Measurements from ENCODE around the gene NR1H2. TPM values are rescaled to one million over a fixed set of nuclear protein-coding genes. Genes with fewer than 3 reads are reported as not detected.
A peak's percentile ranks its signal among the peaks of the same experiment; 100 is the strongest.
"Not testable (repeated sequence)": the region's sequence is repeated elsewhere in the genome, so short reads cannot be mapped to it uniquely, and the experiment has no call there.

NR1H2 gene
- total RNA-seq, 2 donors from 2014 or later, result 51.1 to 61.2 TPM

GRCh38 chr19:50334741-50335421 is 41.4 kb upstream of the NR1H2 start:
- peaks cover 3 to 8% of the 10 kb centered on the region in 2 donors for H3K9me3 Mint-ChIP-seq
- peaks cover 18 to 61% of the 10 kb centered on the region in 2 donors for H3K36me3 Mint-ChIP-seq
- DNase-seq (ENCODE audit: low spot score in 2 of 2) (no peak), ATAC-seq (no peak)
- H3K27ac Mint-ChIP-seq, result no peak overlapping the region

GRCh38 chr19:50337031-50337430 is 39.2 kb upstream of the NR1H2 start:
- DNase-seq (ENCODE audit: low spot score in 2 of 2); H3K27ac Mint-ChIP-seq; H3K9me3 Mint-ChIP-seq; ATAC-seq: not testable (repeated sequence)
- H3K36me3 Mint-ChIP-seq, result peaks cover 11 to 74% of the 10 kb centered on the region in 2 donors

GRCh38 chr19:50340331-50340730 is 35.9 kb upstream of the NR1H2 start:
- H3K27ac Mint-ChIP-seq, result no peak overlapping the region
- ATAC-seq (no peak), DNase-seq (ENCODE audit: low spot score in 2 of 2) (no peak)
- peaks cover 7 to 67% of the 10 kb centered on the region in 2 donors for H3K36me3 Mint-ChIP-seq
- H3K9me3 Mint-ChIP-seq, result peaks cover 5 to 9% of the 10 kb centered on the region in 2 donors

GRCh38 chr19:50341091-50341564 is 35.1 kb upstream of the NR1H2 start:
- peak; percentile 67 to 68 for ATAC-seq
- Mint-ChIP-seq H3K9me3 (peaks cover 4 to 5% of the 10 kb centered on the region in 2 donors), H3K27ac (no peak overlapping the region), H3K36me3 (peaks cover 6 to 63% of the 10 kb centered on the region in 2 donors)
- no peak for DNase-seq (ENCODE audit: low spot score in 2 of 2)

GRCh38 chr19:50344661-50345318 is 31.5 kb upstream of the NR1H2 start:
- peaks cover 4 to 5% of the 10 kb centered on the region in 2 donors for H3K9me3 Mint-ChIP-seq
- H3K36me3 Mint-ChIP-seq, result peaks cover 6 to 55% of the 10 kb centered on the region in 2 donors
- ATAC-seq (peak in 1 of 2 donors; percentile 50), DNase-seq (ENCODE audit: low spot score in 2 of 2) (no peak)
- H3K27ac Mint-ChIP-seq, result peak overlapping the region; percentile 64 to 80

- ATAC-seq, result peak; percentile 87
- DNase-seq (ENCODE audit: low spot score in 2 of 2); H3K9me3 Mint-ChIP-seq: not testable (repeated sequence)
- peaks cover 6 to 35% of the 10 kb centered on the region in 2 donors for H3K36me3 Mint-ChIP-seq
- H3K27ac Mint-ChIP-seq, result peak overlapping the region; percentile 76 to 91
Measured at GRCh38 chr19:50347089-50347581, 29.1 kb upstream of the NR1H2 start.

- Mint-ChIP-seq H3K27ac (no peak overlapping the region), H3K9me3 (peaks cover 0 to 5% of the 10 kb centered on the region in 2 donors)
- no peak for DNase-seq (ENCODE audit: low spot score in 2 of 2)
Measured at GRCh38 chr19:50349277-50350057, 26.8 kb upstream of the NR1H2 start.

GRCh38 chr19:50352242-50352641 is 24.0 kb upstream of the NR1H2 start:
- DNase-seq (ENCODE audit: low spot score in 2 of 2), result no peak
- H3K36me3 Mint-ChIP-seq, result peaks cover 0 to under 1% of the 10 kb centered on the region in 2 donors
- no peaks in the 10 kb centered on the region for H3K9me3 Mint-ChIP-seq
- no peak for ATAC-seq
- peak overlapping the region in 1 of 2 donors; percentile 53 for H3K27ac Mint-ChIP-seq

More at GRCh38 chr19:50349277-50350057, 26.8 kb upstream of the NR1H2 start:
- no peak for ATAC-seq
- H3K36me3 Mint-ChIP-seq, result peaks cover 6 to 20% of the 10 kb centered on the region in 2 donors

GRCh38 chr19:50353487-50353880 is 22.8 kb upstream of the NR1H2 start:
- not testable (repeated sequence) for H3K36me3 Mint-ChIP-seq; DNase-seq (ENCODE audit: low spot score in 2 of 2); H3K27ac Mint-ChIP-seq; H3K9me3 Mint-ChIP-seq; ATAC-seq

- peak overlapping the region; percentile 91 to 95 for H3K27ac Mint-ChIP-seq
- no peak for ATAC-seq
- H3K9me3 Mint-ChIP-seq, result peaks cover 13 to 19% of the 10 kb centered on the region in 2 donors
- no peak for DNase-seq (ENCODE audit: low spot score in 2 of 2)
- H3K36me3 Mint-ChIP-seq, result peaks cover 36 to 37% of the 10 kb centered on the region in 2 donors
Measured at GRCh38 chr19:50356691-50357177, 19.5 kb upstream of the NR1H2 start.

GRCh38 chr19:50357178-50358100 is 18.8 kb upstream of the NR1H2 start:
- Mint-ChIP-seq H3K9me3 (peaks cover 13 to 20% of the 10 kb centered on the region in 2 donors), H3K27ac (peak overlapping the region; percentile 91 to 95)
- ATAC-seq, result peak; percentile 64 to 74

GRCh38 chr19:50358483-50359327 is 17.6 kb upstream of the NR1H2 start:
- peaks cover 43 to 54% of the 10 kb centered on the region in 2 donors for H3K36me3 Mint-ChIP-seq
- H3K27ac Mint-ChIP-seq, result peak overlapping the region; percentile 91 to 95
- peak; percentile 71 to 82 for DNase-seq (ENCODE audit: low spot score in 2 of 2)
- ATAC-seq, result peak in 1 of 2 donors; percentile 21
- H3K9me3 Mint-ChIP-seq, result peaks cover 13 to 20% of the 10 kb centered on the region in 2 donors

More at GRCh38 chr19:50357178-50358100, 18.8 kb upstream of the NR1H2 start:
- peaks cover 43% of the 10 kb centered on the region in 2 donors for H3K36me3 Mint-ChIP-seq
- peak; percentile 81 to 85 for DNase-seq (ENCODE audit: low spot score in 2 of 2)

- H3K36me3 Mint-ChIP-seq, result peaks cover 43 to 56% of the 10 kb centered on the region in 2 donors
- peak overlapping the region; percentile 66 to 91 for H3K27ac Mint-ChIP-seq
- ATAC-seq (no peak), DNase-seq (ENCODE audit: low spot score in 2 of 2) (no peak)
- peaks cover 13 to 20% of the 10 kb centered on the region in 2 donors for H3K9me3 Mint-ChIP-seq
Measured at GRCh38 chr19:50359328-50359818, 16.9 kb upstream of the NR1H2 start.

- DNase-seq (ENCODE audit: low spot score in 2 of 2), result no peak
- peak overlapping the region; percentile 91 for H3K27ac Mint-ChIP-seq
- peaks cover 43 to 65% of the 10 kb centered on the region in 2 donors for H3K36me3 Mint-ChIP-seq
- ATAC-seq, result no peak
- H3K9me3 Mint-ChIP-seq, result peaks cover 13 to 20% of the 10 kb centered on the region in 2 donors
Measured at GRCh38 chr19:50361290-50362029, 14.8 kb upstream of the NR1H2 start.

All from activated naive CD4-positive, alpha-beta T cell treated with anti-CD3 and anti-CD28 coated beads, Interleukin-2, amount 50 U/mL, for 72 hours (primary cell).